K562 (cell line): Measurements from ENCODE around the gene LIX1L. TPM values are rescaled to one million over a fixed set of nuclear protein-coding genes. Genes with fewer than 3 reads are reported as not detected.

Experiments used
- ARID1B ChIP-seq: fragments of 450-650 bp; IDR thresholded peaks from 2 replicates; pipeline ENCODE4 v1.6.1; 2016; ENCODE audit warnings: antibody characterized with exemption, mild to moderate bottlenecking, inconsistent platforms
- CSDE1 ChIP-seq, 2 experiments: fragments of 450-650 bp; IDR thresholded peaks; 2 replicates each; pipeline ENCODE4 v1.6.1; 2016; ENCODE audit warnings: mild to moderate bottlenecking in 1 of 2
- HDAC8 ChIP-seq: fragments of 450-650 bp; IDR thresholded peaks from 2 replicates; pipeline ENCODE4 v1.6.1; 2016; ENCODE audit warnings: mild to moderate bottlenecking, missing genetic modification characterization, moderate library complexity, missing compliant biosample characterization
- KDM5B ChIP-seq: fragments of 200-600 bp; sonication (generic); IDR thresholded peaks from 2 replicates; pipeline ENCODE4 v1.6.1; 2012; ENCODE audit warnings: low read depth, mild to moderate bottlenecking, moderate library complexity, low read length, control low read depth, inconsistent platforms; ENCODE audit not compliant: insufficient replicate concordance
- MITF ChIP-seq: IDR thresholded peaks from 2 replicates; pipeline ENCODE4 v1.6.1; 2014; ENCODE audit warnings: antibody characterized with exemption
- RCOR1 ChIP-seq, 2 experiments: IDR thresholded peaks; 2 replicates each; pipeline ENCODE4 v1.6.1; 2012; ENCODE audit warnings: low read depth in 2 of 2, low read length in 2 of 2, borderline replicate concordance in 1 of 2, improper control_type of control experiment in 1 of 2
- SMARCA5 ChIP-seq: fragments of 450-650 bp; IDR thresholded peaks from 2 replicates; pipeline ENCODE4 v1.6.1; 2016
- SUPT5H ChIP-seq: fragments of 450-650 bp; IDR thresholded peaks from 2 replicates; pipeline ENCODE4 v1.6.1; 2016
- YY1 ChIP-seq, 3 experiments: IDR thresholded peaks; 2 replicates each; pipeline ENCODE4 v1.6.1; 2011; ENCODE audit warnings: low read length in 2 of 3, mild to moderate bottlenecking in 2 of 3, moderate library complexity in 2 of 3, borderline replicate concordance in 1 of 3, control low read depth in 1 of 3, low read depth in 1 of 3; ENCODE audit not compliant: insufficient read depth in 3 of 3, insufficient replicate concordance in 2 of 3, control insufficient read depth in 1 of 3, insufficient read length in 1 of 3; ENCODE audit errors: extremely low read depth in 1 of 3
- ZNF75A ChIP-seq: fragments of 450-650 bp; formaldehyde crosslinking; IDR thresholded peaks from 2 replicates; pipeline ENCODE4 v1.4.0; 2020; ENCODE audit warnings: mild to moderate bottlenecking
- polyA plus RNA-seq, 8 experiments: library from polyadenylated mRNA; depleted of rRNA in 4 of 8; stranded (reverse) in 5 of 8; unstranded in 3 of 8; fragments of >200 nt; fragmentation: Nextera tagmentation in 2 of 8; fragmentation: Illumina TruSeq in 1 of 8; extraction: Ambion mirVana in 2 of 8; extraction: Trizol in 1 of 8; gene quantifications; 2 replicates each; pipeline versions ENCODE4 v1.2.1 to v1.2.3, GENCODE V29; 2011 to 2014; ENCODE audit warnings: inconsistent platforms in 1 of 8, missing spikeins in 1 of 8
- total RNA-seq, 7 experiments: library from RNA; depleted of rRNA in 6 of 7; stranded (reverse); fragments of >200 nt in 6 of 7; fragmentation: Illumina TruSeq in 2 of 7; extraction: Trizol in 2 of 7; gene quantifications; 2 replicates each; pipeline versions ENCODE4 v1.2.1 to v1.2.3, GENCODE V29; 2011 to 2021; ENCODE audit warnings: low replicate concordance in 1 of 7
- TF ChIP-seq, protein P1 (sequence below): sonication (generic); formaldehyde crosslinking; IDR thresholded peaks from 2 replicates; pipeline ENCODE4 v1.8.1; 2023; ENCODE audit warnings: missing genetic modification reagents, mild to moderate bottlenecking, borderline replicate concordance
- TF ChIP-seq, protein P2 (sequence below): fragments of 250-450 bp; sonication (Bioruptor Pico); IDR thresholded peaks from 2 replicates; pipeline ENCODE4 v1.5.0; 2020; ENCODE audit warnings: mild to moderate bottlenecking
- TF ChIP-seq, protein P3 (sequence below): fragments of 450-650 bp; IDR thresholded peaks from 2 replicates; pipeline ENCODE4 v1.6.1; 2016; ENCODE audit warnings: missing biosample characterization, missing genetic modification characterization

LIX1L gene
- total and polyA plus RNA-seq, 9 of the 15 experiments (the other 6 are each of a cell fraction or from before 2014, with no cell fraction given) = 4.6 to 26.5 (median 12.5) TPM

GRCh38 chr1:145918992-145919939 is 38.6 kb downstream of the LIX1L start (continued):
- TF ChIP-seq, protein P1, sequence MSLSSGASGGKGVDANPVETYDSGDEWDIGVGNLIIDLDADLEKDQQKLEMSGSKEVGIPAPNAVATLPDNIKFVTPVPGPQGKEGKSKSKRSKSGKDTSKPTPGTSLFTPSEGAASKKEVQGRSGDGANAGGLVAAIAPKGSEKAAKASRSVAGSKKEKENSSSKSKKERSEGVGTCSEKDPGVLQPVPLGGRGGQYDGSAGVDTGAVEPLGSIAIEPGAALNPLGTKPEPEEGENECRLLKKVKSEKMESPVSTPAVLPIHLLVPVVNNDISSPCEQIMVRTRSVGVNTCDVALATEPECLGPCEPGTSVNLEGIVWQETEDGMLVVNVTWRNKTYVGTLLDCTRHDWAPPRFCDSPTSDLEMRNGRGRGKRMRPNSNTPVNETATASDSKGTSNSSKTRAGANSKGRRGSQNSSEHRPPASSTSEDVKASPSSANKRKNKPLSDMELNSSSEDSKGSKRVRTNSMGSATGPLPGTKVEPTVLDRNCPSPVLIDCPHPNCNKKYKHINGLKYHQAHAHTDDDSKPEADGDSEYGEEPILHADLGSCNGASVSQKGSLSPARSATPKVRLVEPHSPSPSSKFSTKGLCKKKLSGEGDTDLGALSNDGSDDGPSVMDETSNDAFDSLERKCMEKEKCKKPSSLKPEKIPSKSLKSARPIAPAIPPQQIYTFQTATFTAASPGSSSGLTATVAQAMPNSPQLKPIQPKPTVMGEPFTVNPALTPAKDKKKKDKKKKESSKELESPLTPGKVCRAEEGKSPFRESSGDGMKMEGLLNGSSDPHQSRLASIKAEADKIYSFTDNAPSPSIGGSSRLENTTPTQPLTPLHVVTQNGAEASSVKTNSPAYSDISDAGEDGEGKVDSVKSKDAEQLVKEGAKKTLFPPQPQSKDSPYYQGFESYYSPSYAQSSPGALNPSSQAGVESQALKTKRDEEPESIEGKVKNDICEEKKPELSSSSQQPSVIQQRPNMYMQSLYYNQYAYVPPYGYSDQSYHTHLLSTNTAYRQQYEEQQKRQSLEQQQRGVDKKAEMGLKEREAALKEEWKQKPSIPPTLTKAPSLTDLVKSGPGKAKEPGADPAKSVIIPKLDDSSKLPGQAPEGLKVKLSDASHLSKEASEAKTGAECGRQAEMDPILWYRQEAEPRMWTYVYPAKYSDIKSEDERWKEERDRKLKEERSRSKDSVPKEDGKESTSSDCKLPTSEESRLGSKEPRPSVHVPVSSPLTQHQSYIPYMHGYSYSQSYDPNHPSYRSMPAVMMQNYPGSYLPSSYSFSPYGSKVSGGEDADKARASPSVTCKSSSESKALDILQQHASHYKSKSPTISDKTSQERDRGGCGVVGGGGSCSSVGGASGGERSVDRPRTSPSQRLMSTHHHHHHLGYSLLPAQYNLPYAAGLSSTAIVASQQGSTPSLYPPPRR (CRISPR knock-in tag) = no peak
- TF ChIP-seq, protein P2, sequence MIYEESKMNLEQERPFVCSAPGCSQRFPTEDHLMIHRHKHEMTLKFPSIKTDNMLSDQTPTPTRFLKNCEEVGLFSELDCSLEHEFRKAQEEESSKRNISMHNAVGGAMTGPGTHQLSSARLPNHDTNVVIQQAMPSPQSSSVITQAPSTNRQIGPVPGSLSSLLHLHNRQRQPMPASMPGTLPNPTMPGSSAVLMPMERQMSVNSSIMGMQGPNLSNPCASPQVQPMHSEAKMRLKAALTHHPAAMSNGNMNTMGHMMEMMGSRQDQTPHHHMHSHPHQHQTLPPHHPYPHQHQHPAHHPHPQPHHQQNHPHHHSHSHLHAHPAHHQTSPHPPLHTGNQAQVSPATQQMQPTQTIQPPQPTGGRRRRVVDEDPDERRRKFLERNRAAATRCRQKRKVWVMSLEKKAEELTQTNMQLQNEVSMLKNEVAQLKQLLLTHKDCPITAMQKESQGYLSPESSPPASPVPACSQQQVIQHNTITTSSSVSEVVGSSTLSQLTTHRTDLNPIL (CRISPR knock-in tag) = no peak
- TF ChIP-seq HDAC8 (tag) (no peak), ARID1B (peak; percentile 10; the same call in 1 of the 2 replicates), SUPT5H (0 out of 2 replicates have a peak, but pooled peaks have one; percentile 19), KDM5B (peak; percentile 35), RCOR1 (IDR thresholded peaks at IDR 0.05; ENCODE audit: borderline replicate concordance in 1 of 2, low read depth in 2 of 2, low read length in 2 of 2) (0 out of 4 replicates have a peak, but pooled peaks of 1 of the 2 experiments have one; percentile 7), CSDE1 (IDR thresholded peaks at IDR 0.05) (no peak), MITF (no peak), SMARCA5 (0 out of 2 replicates have a peak, but pooled peaks have one; percentile 26), YY1 (IDR thresholded peaks at IDR 0.05; ENCODE audit: borderline replicate concordance in 1 of 3, control insufficient read depth in 1 of 3, extremely low read depth in 1 of 3, insufficient read depth in 3 of 3, insufficient read length in 1 of 3, insufficient replicate concordance in 2 of 3, low read depth in 1 of 3, low read length in 2 of 3) (peak in 1 of 3 experiments; percentile 47), ZNF75A (CRISPR knock-in tag) (no peak)
- TF ChIP-seq, protein P3, sequence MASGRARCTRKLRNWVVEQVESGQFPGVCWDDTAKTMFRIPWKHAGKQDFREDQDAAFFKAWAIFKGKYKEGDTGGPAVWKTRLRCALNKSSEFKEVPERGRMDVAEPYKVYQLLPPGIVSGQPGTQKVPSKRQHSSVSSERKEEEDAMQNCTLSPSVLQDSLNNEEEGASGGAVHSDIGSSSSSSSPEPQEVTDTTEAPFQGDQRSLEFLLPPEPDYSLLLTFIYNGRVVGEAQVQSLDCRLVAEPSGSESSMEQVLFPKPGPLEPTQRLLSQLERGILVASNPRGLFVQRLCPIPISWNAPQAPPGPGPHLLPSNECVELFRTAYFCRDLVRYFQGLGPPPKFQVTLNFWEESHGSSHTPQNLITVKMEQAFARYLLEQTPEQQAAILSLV (tag) = no peak
